GM23338 (cell line): ENCODE data around the gene ADGRV1. TPM values are rescaled to one million over a fixed set of nuclear protein-coding genes. Genes with fewer than 3 reads are reported as not detected.
"Not testable (repeated sequence)": the region's sequence is repeated elsewhere in the genome, so short reads cannot be mapped to it uniquely, and the experiment has no call there.

Experiments
- ATAC-seq: fragments of 200-7000 bp; cut with Tn5 transposase; 3 replicates; pipeline ENCODE4 v1.9.1; 2020
- DNase-seq: peaks from one replicate; pipeline ENCODE4 v3.0.0-alpha.2; 2015; ENCODE audit warnings: low spot score
- H2AFZ ChIP-seq: fragments of 200-600 bp; sonication (generic); 2 replicates; pipeline ENCODE4 v1.8.0; 2016; ENCODE audit warnings: antibody characterized with exemption, mild to moderate bottlenecking, moderate library complexity
- H3F3A ChIP-seq: fragments of 200-600 bp; sonication (generic); replicated peaks from 2 replicates; pipeline ENCODE4 v1.8.0; 2017; ENCODE audit warnings: antibody characterized with exemption, mixed run types, low read depth
- H3K27ac ChIP-seq: fragments of 200-600 bp; sonication (generic); 2 replicates; pipeline ENCODE4 v1.6.1; 2016; ENCODE audit warnings: low read depth
- H3K27me3 ChIP-seq: fragments of 200-600 bp; sonication (generic); 2 replicates; pipeline ENCODE4 v1.8.0; 2016; ENCODE audit warnings: mild to moderate bottlenecking, mixed run types, moderate library complexity; ENCODE audit not compliant: insufficient read depth
- H3K36me3 ChIP-seq: fragments of 200-600 bp; sonication (generic); 2 replicates; pipeline ENCODE4 v1.8.0; 2016; ENCODE audit warnings: mild to moderate bottlenecking; ENCODE audit not compliant: insufficient read depth
- H3K4me1 ChIP-seq: fragments of 200-600 bp; sonication (generic); 2 replicates; pipeline ENCODE4 v1.8.0; 2016; ENCODE audit warnings: mild to moderate bottlenecking, moderate library complexity; ENCODE audit not compliant: insufficient read depth
- H3K4me2 ChIP-seq: fragments of 200-600 bp; sonication (generic); 2 replicates; pipeline ENCODE4 v1.7.1; 2017; ENCODE audit warnings: mixed run types
- H3K4me3 ChIP-seq: fragments of 200-600 bp; sonication (generic); 2 replicates; pipeline ENCODE4 v1.6.1; 2016; ENCODE audit warnings: mixed run types
- H3K79me2 ChIP-seq: fragments of 200-600 bp; sonication (generic); replicated peaks from 2 replicates; pipeline ENCODE4 v1.8.0; 2017; ENCODE audit warnings: mild to moderate bottlenecking; ENCODE audit not compliant: insufficient read depth
- H3K9me2 ChIP-seq: fragments of 200-600 bp; sonication (generic); 2 replicates; pipeline ENCODE4 v1.8.0; 2017; ENCODE audit not compliant: insufficient read depth
- H4K20me1 ChIP-seq: fragments of 200-600 bp; sonication (generic); replicated peaks from 2 replicates; pipeline ENCODE4 v1.8.0; 2017; ENCODE audit warnings: mild to moderate bottlenecking; ENCODE audit not compliant: insufficient read depth
- H3K27ac Mint-ChIP-seq: 2 replicates; pipeline ENCODE4 v1.8.0; 2020; ENCODE audit warnings: inconsistent platforms, mild to moderate bottlenecking, moderate library complexity, mixed read lengths
- H3K27me3 Mint-ChIP-seq: 3 replicates; pipeline ENCODE4 v1.8.0; 2022; ENCODE audit warnings: low read depth, mild to moderate bottlenecking, moderate library complexity, mixed read lengths, inconsistent platforms; ENCODE audit not compliant: insufficient read depth, poor library complexity
- H3K36me3 Mint-ChIP-seq: 3 replicates; pipeline ENCODE4 v1.8.0; 2021; ENCODE audit warnings: low read depth, mild to moderate bottlenecking, inconsistent platforms, moderate library complexity, mixed read lengths
- H3K4me1 Mint-ChIP-seq: 3 replicates; pipeline ENCODE4 v1.8.0; 2020; ENCODE audit warnings: mild to moderate bottlenecking, inconsistent platforms, mixed read lengths
- H3K4me3 Mint-ChIP-seq: 3 replicates; pipeline ENCODE4 v1.8.0; 2021; ENCODE audit warnings: moderate library complexity, mild to moderate bottlenecking, inconsistent platforms, mixed read lengths
- H3K9me3 Mint-ChIP-seq: 3 replicates; pipeline ENCODE4 v1.8.0; 2020; ENCODE audit warnings: moderate library complexity, mild to moderate bottlenecking, inconsistent platforms, mixed read lengths
- CREB1 ChIP-seq: fragments of 250-450 bp; sonication (Bioruptor Pico); IDR thresholded peaks from 2 replicates; pipeline ENCODE4 v1.5.0; 2020; ENCODE audit warnings: low read depth, mild to moderate bottlenecking, moderate library complexity
- EZH2 ChIP-seq: fragments of 200-600 bp; sonication (generic); IDR thresholded peaks from one replicate; pipeline ENCODE4 v1.8.0; 2017; ENCODE audit warnings: antibody characterized with exemption, mild to moderate bottlenecking, low read depth; ENCODE audit not compliant: unreplicated experiment
- EZH2phosphoT487 ChIP-seq: fragments of 200-600 bp; sonication (generic); IDR thresholded peaks from one replicate; pipeline ENCODE4 v1.8.1; 2018; ENCODE audit warnings: antibody characterized with exemption; ENCODE audit not compliant: unreplicated experiment
- JUNB ChIP-seq: IDR thresholded peaks from one replicate; pipeline ENCODE4 v1.6.1; 2016; ENCODE audit warnings: antibody characterized with exemption; ENCODE audit not compliant: unreplicated experiment
- NANOG ChIP-seq: IDR thresholded peaks from 2 replicates; pipeline ENCODE4 v1.6.1; 2016; ENCODE audit warnings: antibody characterized with exemption, borderline replicate concordance
- POLR2AphosphoS5 ChIP-seq: IDR thresholded peaks from 2 replicates; pipeline ENCODE4 v1.6.1; 2016; ENCODE audit warnings: antibody characterized with exemption, low read depth
- polyA plus RNA-seq: library from polyadenylated mRNA; unstranded; fragments of >200 nt; fragmentation: Nextera tagmentation; extraction: Ambion mirVana; gene quantifications from 2 replicates; pipeline ENCODE4 v1.2.1, GENCODE V29; 2016
- total RNA-seq: library from RNA; depleted of rRNA; stranded (reverse); fragments of >200 nt; shearing (Covaris generic); gene quantifications from 2 replicates; pipeline ENCODE4 v1.2.3, GENCODE V29; 2014
- TF ChIP-seq, protein P1 (sequence below), 2 experiments: fragments of 200-600 bp in 1 of 2; sonication (generic) in 1 of 2; conservative IDR thresholded peaks; 2 replicates each; pipeline versions ENCODE4 v1.5.1 to v1.6.1; 2016 to 2017; ENCODE audit warnings: antibody characterized with exemption in 2 of 2, low read depth in 2 of 2, mild to moderate bottlenecking in 2 of 2, moderate library complexity in 1 of 2

Gene ADGRV1
- total and polyA plus RNA-seq, 2 experiments from 2014 or later = 46.1 to 149 TPM

DNA sequence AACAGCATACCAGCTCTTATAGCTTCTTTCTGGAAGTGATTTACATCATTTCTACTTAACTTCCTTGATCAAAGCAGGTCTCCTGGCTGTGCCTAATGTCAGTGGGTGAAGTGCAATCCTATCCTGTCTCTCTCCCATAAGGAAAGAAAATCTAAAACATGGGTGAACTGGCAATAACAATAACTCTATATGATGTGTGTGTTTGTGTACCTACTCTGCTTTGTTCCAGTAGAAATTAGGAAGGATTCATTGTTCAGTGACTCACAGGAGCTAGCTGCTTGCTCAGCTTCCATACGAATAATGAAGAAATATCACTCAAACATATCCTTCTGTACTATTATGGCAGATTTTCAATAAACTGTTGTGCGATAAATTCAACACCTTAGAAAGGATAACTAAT lies 123.7 kb downstream of the ADGRV1 start:
- H2AFZ ChIP-seq = no peak overlapping the region
- H3K27me3 ChIP-seq = no peaks in the 10 kb centered on the region
- Mint-ChIP-seq H3K27me3 (peaks cover 3% of the 10 kb centered on the region), H3K4me3 (no peak overlapping the region), H3K4me1 (no peaks in the 10 kb centered on the region; the same call in 2 of the 3 replicates), H3K36me3 (peaks cover 40% of the 10 kb centered on the region), H3K27ac (no peak overlapping the region), H3K9me3 (no peaks in the 10 kb centered on the region; the same call in 2 of the 3 replicates)
- no peaks in the 10 kb centered on the region for H3K9me2 ChIP-seq
- no peak overlapping the region for H3K4me2 ChIP-seq
- DNase-seq (no peak), ATAC-seq (no peak)
- H3K27ac ChIP-seq = no peak overlapping the region
- no peaks in the 10 kb centered on the region; the same call in 1 of the 2 replicates for H3K79me2 ChIP-seq
- TF ChIP-seq EZH2phosphoT487 (no peak), POLR2AphosphoS5 (no peak), JUNB (no peak), EZH2 (no peak), NANOG (no peak)
- TF ChIP-seq, protein P1, sequence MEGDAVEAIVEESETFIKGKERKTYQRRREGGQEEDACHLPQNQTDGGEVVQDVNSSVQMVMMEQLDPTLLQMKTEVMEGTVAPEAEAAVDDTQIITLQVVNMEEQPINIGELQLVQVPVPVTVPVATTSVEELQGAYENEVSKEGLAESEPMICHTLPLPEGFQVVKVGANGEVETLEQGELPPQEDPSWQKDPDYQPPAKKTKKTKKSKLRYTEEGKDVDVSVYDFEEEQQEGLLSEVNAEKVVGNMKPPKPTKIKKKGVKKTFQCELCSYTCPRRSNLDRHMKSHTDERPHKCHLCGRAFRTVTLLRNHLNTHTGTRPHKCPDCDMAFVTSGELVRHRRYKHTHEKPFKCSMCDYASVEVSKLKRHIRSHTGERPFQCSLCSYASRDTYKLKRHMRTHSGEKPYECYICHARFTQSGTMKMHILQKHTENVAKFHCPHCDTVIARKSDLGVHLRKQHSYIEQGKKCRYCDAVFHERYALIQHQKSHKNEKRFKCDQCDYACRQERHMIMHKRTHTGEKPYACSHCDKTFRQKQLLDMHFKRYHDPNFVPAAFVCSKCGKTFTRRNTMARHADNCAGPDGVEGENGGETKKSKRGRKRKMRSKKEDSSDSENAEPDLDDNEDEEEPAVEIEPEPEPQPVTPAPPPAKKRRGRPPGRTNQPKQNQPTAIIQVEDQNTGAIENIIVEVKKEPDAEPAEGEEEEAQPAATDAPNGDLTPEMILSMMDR (conservative IDR thresholded peaks at IDR 0.05; ENCODE audit: low read depth in 2 of 2) = no peak
- H4K20me1 ChIP-seq = no peaks in the 10 kb centered on the region
- H3F3A ChIP-seq = no peaks in the 10 kb centered on the region
- H3K36me3 ChIP-seq = peaks cover 8% of the 10 kb centered on the region
- no peak overlapping the region for H3K4me3 ChIP-seq
- H3K4me1 ChIP-seq = no peaks in the 10 kb centered on the region

DNA sequence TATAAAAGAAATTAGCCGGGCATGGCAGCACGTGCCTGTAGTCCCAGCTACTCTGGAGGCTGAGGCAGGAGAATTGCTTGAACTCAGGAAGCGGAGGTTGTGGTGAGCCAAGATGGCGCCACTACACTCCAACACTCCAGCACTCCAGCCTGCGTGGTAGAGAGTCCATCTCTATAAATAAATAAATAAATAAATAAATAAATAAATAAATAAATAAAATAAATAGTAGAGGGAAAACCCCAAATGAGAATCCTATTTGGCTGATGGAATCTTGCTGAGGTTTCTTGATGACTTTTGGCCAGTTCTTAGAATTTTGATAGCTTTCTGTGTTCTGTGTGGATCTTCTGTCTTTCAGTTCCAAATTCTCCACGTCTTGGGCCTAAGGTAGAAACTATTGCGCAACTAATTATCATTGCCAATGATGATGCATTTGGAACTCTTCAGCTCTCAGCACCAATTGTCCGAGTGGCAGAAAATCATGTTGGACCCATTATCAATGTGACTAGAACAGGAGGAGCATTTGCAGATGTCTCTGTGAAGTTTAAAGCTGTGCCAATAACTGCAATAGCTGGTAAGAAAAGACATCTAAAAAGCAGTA lies 126.9 kb downstream of the ADGRV1 start:
- no peaks in the 10 kb centered on the region for H3K27me3 Mint-ChIP-seq
- Histone ChIP-seq H4K20me1 (no peaks in the 10 kb centered on the region), H3F3A (no peaks in the 10 kb centered on the region), H2AFZ (no peak overlapping the region), H3K4me1 (no peaks in the 10 kb centered on the region), H3K36me3 (peaks cover 17% of the 10 kb centered on the region), H3K4me2 (no peak overlapping the region), H3K79me2 (no peaks in the 10 kb centered on the region; the same call in 1 of the 2 replicates), H3K27ac (no peak overlapping the region), H3K9me2 (no peaks in the 10 kb centered on the region), H3K27me3 (no peaks in the 10 kb centered on the region), H3K4me3 (no peak overlapping the region)
- H3K36me3 Mint-ChIP-seq = peaks cover 57% of the 10 kb centered on the region
- no peak for ATAC-seq
- no peak overlapping the region for H3K27ac Mint-ChIP-seq
- no peak overlapping the region for H3K4me3 Mint-ChIP-seq
- no peaks in the 10 kb centered on the region; the same call in 2 of the 3 replicates for H3K9me3 Mint-ChIP-seq
- H3K4me1 Mint-ChIP-seq = no peaks in the 10 kb centered on the region; the same call in 2 of the 3 replicates
- no peak for DNase-seq
- TF ChIP-seq CREB1 (CRISPR knock-in tag) = no peak

DNA sequence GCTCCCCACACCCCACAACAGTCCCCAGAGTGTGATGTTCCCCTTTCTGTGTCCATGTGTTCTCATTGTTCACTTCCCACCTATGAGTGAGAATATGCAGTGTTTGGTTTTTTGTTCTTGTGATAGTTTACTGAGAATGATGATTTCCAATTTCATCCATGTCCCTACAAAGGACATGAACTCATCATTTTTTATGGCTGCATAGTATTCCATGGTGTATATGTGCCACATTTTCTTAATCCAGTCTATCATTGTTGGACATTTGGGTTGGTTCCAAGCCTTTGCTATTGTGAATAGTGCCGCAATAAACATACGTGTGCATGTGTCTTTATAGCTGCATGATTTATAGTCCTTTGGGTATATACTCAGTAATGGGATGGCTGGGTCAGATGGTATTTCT lies 127.8 kb downstream of the ADGRV1 start:
- not testable (repeated sequence) for H3K27ac ChIP-seq, H3K4me3 ChIP-seq, H3K27me3 Mint-ChIP-seq, H3K27ac Mint-ChIP-seq, H2AFZ ChIP-seq, H3K4me1 Mint-ChIP-seq, H3K4me3 Mint-ChIP-seq, DNase-seq, ATAC-seq, H3K79me2 ChIP-seq, H3K4me2 ChIP-seq, H3K9me3 Mint-ChIP-seq, H4K20me1 ChIP-seq, H3F3A ChIP-seq, H3K9me2 ChIP-seq, H3K27me3 ChIP-seq, H3K4me1 ChIP-seq
- H3K36me3 Mint-ChIP-seq = peaks cover 55% of the 10 kb centered on the region
- H3K36me3 ChIP-seq = peaks cover 17% of the 10 kb centered on the region

DNA sequence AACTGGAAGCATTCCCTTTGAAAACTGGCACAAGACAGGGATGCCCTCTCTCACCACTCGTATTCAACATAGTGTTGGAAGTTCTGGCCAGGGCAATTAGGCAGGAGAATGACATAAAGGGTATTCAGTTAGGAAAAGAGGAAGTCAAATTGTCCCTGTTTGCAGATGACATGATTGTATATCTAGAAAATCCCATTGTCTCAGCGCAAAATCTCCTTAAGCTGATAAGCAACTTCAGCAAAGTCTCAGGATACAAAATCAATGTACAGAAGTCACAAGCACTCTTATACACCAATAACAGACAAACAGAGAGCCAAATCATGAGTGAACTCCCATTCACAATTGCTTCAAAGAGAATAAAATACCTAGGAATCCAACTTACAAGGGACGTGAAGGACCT lies 128.9 kb downstream of the ADGRV1 start:
- H3K4me2 ChIP-seq, H3K4me3 ChIP-seq, H3F3A ChIP-seq, H3K4me3 Mint-ChIP-seq, H3K27ac ChIP-seq, H3K4me1 Mint-ChIP-seq, H4K20me1 ChIP-seq, H3K9me3 Mint-ChIP-seq, H2AFZ ChIP-seq, DNase-seq, H3K9me2 ChIP-seq, ATAC-seq, H3K27ac Mint-ChIP-seq, H3K27me3 Mint-ChIP-seq, H3K27me3 ChIP-seq, H3K4me1 ChIP-seq, H3K79me2 ChIP-seq: not testable (repeated sequence)
- peaks cover 22% of the 10 kb centered on the region for H3K36me3 ChIP-seq
- peaks cover 51% of the 10 kb centered on the region for H3K36me3 Mint-ChIP-seq
